Fibroblast of lung (primary cell): Measurements from ENCODE around the gene SNX20.

Experiments
- EZH2 ChIP-seq: IDR thresholded peaks from 2 replicates; pipeline ENCODE4 v1.5.1; 2012; ENCODE audit warnings: low read length, control low read depth, mild to moderate bottlenecking; ENCODE audit errors: missing control alignments
- TF ChIP-seq, protein P1 (sequence below), 2 donors: IDR thresholded peaks in 1 of 2; conservative IDR thresholded peaks in 1 of 2; 1 replicate in 1 of 2; 2 replicates in 1 of 2; pipeline ENCODE4 v1.5.1; 2011 to 2012; ENCODE audit warnings: low read length in 2 of 2, control low read depth in 1 of 2, inconsistent platforms in 1 of 2, low read depth in 1 of 2, mild to moderate bottlenecking in 1 of 2

DNA sequence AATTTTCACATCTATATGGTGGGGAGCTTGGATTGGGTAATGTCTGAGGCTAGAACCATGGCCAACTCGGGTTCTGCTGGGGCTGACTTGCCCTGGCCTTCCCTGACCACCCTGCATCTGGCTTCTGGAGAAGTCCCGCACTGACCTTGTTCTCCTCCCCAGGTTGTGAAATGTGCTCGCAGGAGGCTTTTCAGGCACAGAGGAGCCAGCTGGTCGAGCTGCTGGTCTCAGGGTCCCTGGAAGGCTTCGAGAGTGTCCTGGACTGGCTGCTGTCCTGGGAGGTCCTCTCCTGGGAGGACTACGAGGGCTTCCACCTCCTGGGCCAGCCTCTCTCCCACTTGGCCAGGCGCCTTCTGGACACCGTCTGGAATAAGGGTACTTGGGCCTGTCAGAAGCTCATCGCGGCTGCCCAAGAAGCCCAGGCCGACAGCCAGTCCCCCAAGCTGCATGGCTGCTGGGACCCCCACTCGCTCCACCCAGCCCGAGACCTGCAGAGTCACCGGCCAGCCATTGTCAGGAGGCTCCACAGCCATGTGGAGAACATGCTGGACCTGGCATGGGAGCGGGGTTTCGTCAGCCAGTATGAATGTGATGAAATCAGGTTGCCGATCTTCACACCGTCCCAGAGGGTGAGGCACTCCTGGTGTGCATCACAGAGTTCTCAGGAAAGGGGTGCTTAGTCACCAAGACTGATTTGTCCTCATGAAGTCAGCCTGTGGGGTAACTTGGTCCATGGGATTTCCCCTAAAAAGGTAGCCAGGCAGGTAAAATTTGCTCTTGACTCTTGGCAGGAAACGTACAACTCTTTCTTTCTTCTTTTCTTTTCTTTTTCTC, 18.4 kb upstream of the SNX20 start:
- TF ChIP-seq, protein P1, sequence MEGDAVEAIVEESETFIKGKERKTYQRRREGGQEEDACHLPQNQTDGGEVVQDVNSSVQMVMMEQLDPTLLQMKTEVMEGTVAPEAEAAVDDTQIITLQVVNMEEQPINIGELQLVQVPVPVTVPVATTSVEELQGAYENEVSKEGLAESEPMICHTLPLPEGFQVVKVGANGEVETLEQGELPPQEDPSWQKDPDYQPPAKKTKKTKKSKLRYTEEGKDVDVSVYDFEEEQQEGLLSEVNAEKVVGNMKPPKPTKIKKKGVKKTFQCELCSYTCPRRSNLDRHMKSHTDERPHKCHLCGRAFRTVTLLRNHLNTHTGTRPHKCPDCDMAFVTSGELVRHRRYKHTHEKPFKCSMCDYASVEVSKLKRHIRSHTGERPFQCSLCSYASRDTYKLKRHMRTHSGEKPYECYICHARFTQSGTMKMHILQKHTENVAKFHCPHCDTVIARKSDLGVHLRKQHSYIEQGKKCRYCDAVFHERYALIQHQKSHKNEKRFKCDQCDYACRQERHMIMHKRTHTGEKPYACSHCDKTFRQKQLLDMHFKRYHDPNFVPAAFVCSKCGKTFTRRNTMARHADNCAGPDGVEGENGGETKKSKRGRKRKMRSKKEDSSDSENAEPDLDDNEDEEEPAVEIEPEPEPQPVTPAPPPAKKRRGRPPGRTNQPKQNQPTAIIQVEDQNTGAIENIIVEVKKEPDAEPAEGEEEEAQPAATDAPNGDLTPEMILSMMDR (conservative IDR thresholded peaks at IDR 0.05 in 1 of 2, IDR thresholded peaks at IDR 0.05 in 1 of 2; ENCODE audit: low read depth in 1 of 2, low read length in 2 of 2): no peak
- no peak for TF ChIP-seq EZH2
